ENCODE measurements around the gene SMIM28. TPM values are rescaled to one million over a fixed set of nuclear protein-coding genes. Genes with fewer than 3 reads are reported as not detected.

SMIM28 gene
- total RNA-seq, 8 experiments from 2014 or later = 0.38 TPM; not detected in 7

GRCh38 chr6:138429761-138430160 is 52.1 kb downstream of the SMIM28 start:
- Histone ChIP-seq H3K4me1 (replicated peaks in 1 of 2) (no peaks in the 10 kb centered on the region), H3K27ac (no peak overlapping the region), H3K4me3 (no peak overlapping the region)
- in situ Hi-C loops (cut with MboI; ENCODE audit: low pct_unique_long_range_greater_than_20kb in 2 of 9, low sequenced_read_pairs in 9 of 9, unreplicated experiment in 9 of 9) = loop anchor here in 8 of 9 experiments (5.0 to 25.0 kb wide), 4 partner anchors 83 to 333 kb away; partner anchors contain the start of gene CCDC28A (in 5 of the 8)
- no peak for ATAC-seq (replicated peaks in 6 of 8)
- WGBS, 10 experiments = 59 to 94% (median 88%) methylated on average over 1 to 11 of the region's 12 CpGs

GRCh38 chr6:138430361-138431145 is 52.8 kb downstream of the SMIM28 start:
- 60 to 100% (median 91%) methylated on average over 1 to 12 of the region's 29 CpGs; no CpG with 5 or more reads in 2 of the 10 experiments for WGBS, 10 experiments
- H3K27ac ChIP-seq = no peak overlapping the region
- in situ Hi-C loops (cut with MboI; ENCODE audit: low pct_unique_long_range_greater_than_20kb in 2 of 9, low sequenced_read_pairs in 9 of 9, unreplicated experiment in 9 of 9) = loop anchor here in 8 of 9 experiments (5.0 to 25.0 kb wide), 4 partner anchors 82 to 332 kb away; partner anchors contain the start of gene CCDC28A (in 5 of the 8)
- H3K4me3 ChIP-seq = no peak overlapping the region
- ATAC-seq (replicated peaks in 6 of 8) = no peak
- H3K4me1 ChIP-seq (replicated peaks in 1 of 2) = no peaks in the 10 kb centered on the region

- Histone ChIP-seq H3K4me3 (no peak overlapping the region), H3K4me1 (replicated peaks in 1 of 2) (no peaks in the 10 kb centered on the region), H3K27ac (no peak overlapping the region)
- WGBS, 10 experiments = 80 to 96% (median 90%) methylated on average over 1 to 13 of the region's 19 CpGs; no CpG with 5 or more reads in 3 of the 10 experiments
- ATAC-seq (replicated peaks in 6 of 8) = no peak
- in situ Hi-C loops (cut with MboI; ENCODE audit: low pct_unique_long_range_greater_than_20kb in 2 of 9, low sequenced_read_pairs in 9 of 9, unreplicated experiment in 9 of 9) = loop anchor here in 8 of 9 experiments (5.0 to 25.0 kb wide), 4 partner anchors 81 to 331 kb away; partner anchors contain the start of gene CCDC28A (in 5 of the 8)
These were observed 53.8 kb downstream of the SMIM28 start for GRCh38 chr6:138431256-138432062.

DNA sequence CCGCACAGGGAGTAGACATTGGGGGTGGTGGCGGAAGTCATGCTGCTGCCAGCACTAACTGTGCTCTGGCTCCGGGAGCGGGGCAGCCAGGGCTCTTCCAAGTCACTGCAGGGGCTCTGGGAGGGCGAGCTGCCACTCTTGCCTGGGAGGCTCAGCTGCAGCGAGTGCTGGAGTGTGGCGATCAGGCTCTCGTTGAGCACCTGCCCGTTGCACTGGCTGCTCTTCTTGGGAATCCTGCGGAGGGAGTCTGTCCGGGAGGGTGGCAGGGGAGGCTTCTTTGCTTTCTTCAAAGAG is 54.3 kb downstream of the SMIM28 start:
- Histone ChIP-seq H3K27ac (no peak overlapping the region), H3K4me1 (replicated peaks in 1 of 2) (no peaks in the 10 kb centered on the region), H3K4me3 (no peak overlapping the region)
- 73 to 100% (median 94%) methylated on average over 1 to 6 of the region's 11 CpGs; no CpG with 5 or more reads in 5 of the 10 experiments for WGBS, 10 experiments
- no peak for ATAC-seq (replicated peaks in 6 of 8)
- in situ Hi-C loops (cut with MboI; ENCODE audit: low pct_unique_long_range_greater_than_20kb in 2 of 9, low sequenced_read_pairs in 9 of 9, unreplicated experiment in 9 of 9) = loop anchor here in 8 of 9 experiments (5.0 to 25.0 kb wide), 4 partner anchors 80 to 330 kb away; partner anchors contain the start of gene CCDC28A (in 5 of the 8)

Other genes with a start within 250 kb of the SMIM28 start
- 10 to 100 TPM in 5 of 8 experiments, 1 to 10 TPM in 3; 1.3 to 21.2 (median 14.7) TPM for gene ARFGEF3, start 216.0 kb upstream of the SMIM28 start, total RNA-seq
- 1 to 10 TPM in 3 of 8 experiments, under 1 TPM in 4, not detected in 1; 0.29 to 1.8 (median 0.93) TPM for gene PBOV1, start 159.4 kb upstream of the SMIM28 start, total RNA-seq
- 10 to 100 TPM; 11.8 to 27.9 (median 15.0) TPM for gene HEBP2, start 26.3 kb downstream of the SMIM28 start, total RNA-seq
- 10 to 100 TPM in 6 of 8 experiments, 1 to 10 TPM in 2; 3.4 to 33.1 (median 18.5) TPM for gene NHSL1, start 121.6 kb downstream of the SMIM28 start, total RNA-seq

All from motor neuron (in vitro differentiated cells).